NCI-H82 treated with DMSO at 0.1 percent for 48 hours (cell line): ENCODE data around the gene HMGXB4.
"Not testable (repeated sequence)": the region's sequence is repeated elsewhere in the genome, so short reads cannot be mapped to it uniquely, and the experiment has no call there.

Experiments
- DNase-seq: peaks from one replicate; lab custom pipeline; 2025; ENCODE audit not compliant: unreplicated experiment; lab: John Stamatoyannopoulos, UW

The HMGXB4 gene, protein sequence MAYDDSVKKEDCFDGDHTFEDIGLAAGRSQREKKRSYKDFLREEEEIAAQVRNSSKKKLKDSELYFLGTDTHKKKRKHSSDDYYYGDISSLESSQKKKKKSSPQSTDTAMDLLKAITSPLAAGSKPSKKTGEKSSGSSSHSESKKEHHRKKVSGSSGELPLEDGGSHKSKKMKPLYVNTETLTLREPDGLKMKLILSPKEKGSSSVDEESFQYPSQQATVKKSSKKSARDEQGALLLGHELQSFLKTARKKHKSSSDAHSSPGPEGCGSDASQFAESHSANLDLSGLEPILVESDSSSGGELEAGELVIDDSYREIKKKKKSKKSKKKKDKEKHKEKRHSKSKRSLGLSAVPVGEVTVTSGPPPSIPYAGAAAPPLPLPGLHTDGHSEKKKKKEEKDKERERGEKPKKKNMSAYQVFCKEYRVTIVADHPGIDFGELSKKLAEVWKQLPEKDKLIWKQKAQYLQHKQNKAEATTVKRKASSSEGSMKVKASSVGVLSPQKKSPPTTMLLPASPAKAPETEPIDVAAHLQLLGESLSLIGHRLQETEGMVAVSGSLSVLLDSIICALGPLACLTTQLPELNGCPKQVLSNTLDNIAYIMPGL

DNA sequence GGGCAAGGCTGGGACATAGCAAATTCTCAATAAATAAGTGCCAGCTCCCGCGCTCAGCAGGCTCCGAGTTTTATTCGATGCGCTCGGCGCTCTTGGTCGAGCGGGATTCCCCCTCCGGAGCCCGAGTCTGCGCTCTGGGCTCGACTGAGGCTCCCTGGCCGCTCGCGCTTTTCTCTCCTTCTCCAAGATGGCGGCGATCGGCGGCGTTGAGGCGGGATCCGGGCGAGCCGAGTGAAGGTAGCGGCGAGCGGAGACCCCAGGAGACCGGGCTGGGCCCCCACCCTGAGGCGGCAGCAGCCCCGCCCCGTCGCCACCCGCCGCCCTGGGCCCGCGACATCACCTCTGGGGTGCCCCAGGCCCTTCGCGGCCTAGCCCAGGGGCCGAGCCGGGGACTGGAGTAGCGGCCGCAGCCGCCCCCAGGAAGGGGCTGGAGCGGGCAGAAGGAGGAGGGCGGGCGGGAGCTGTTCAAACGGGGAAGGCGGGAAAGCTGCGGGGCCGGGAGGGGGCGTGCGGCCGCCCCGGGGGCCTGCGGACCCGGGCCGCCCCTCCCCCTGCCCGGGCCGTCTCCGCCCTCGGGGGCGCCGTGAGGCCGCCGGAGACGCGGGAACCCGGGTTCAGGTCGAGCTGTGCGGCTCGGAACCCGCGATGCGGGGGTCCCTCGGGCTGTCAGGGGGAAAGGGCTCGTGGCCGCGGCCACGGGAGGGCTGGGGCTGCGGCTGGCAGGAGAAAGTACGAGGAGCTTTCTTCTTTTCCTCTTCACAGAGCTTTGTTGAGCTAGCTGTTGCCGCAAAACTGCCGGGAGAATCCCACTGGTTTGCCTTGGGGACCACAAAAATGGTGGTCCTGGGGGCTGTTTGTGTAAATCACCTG lies at the start of gene HMGXB4:
Gene HMGXB4 (plus strand): TSS at position 173 of the 870 bp plus-strand sequence. CDS start 4,898 bp downstream, outside the sequence.
- peak; percentile 46 for DNase-seq

DNA sequence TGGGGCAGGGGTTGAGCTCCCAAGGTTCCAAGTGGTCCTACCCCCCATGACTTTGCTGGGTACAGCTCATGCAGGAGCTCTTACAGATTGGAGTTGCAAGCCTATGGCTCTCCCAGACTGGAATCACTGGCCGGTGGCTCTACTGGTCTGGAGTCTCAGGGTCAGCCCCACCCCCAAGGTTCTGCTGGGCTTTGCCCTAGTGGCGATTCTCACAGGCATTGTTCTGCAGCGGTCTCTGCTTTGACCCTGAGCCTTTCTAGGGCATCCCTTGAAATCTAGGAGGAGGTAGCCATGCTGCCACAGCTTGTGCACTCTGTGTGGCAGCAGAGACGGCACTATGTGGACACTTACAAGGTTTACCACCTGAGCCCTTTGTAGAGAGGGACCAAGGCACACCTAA lies 49.3 kb upstream of the HMGXB4 start:
- DNase-seq = no peak

DNA sequence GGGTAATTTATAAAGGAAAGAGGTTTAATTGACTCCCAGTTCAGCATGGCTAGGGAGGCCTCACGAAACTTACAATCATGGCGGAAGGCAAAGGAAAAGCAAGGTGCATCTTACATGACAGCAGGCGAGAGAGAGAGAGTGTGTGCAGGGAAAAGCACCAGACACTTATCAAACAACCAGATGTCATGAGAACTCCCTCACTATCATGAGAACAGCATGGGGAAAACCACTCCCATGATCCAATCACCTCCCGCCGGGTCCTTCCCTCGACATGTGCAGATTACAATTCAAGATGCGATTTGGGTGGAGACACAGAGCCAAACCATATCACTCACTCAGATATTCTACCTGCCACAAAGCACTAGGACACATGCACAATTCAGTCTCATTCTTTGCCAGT lies 48.1 kb upstream of the HMGXB4 start:
- DNase-seq = peak; percentile 51

DNA sequence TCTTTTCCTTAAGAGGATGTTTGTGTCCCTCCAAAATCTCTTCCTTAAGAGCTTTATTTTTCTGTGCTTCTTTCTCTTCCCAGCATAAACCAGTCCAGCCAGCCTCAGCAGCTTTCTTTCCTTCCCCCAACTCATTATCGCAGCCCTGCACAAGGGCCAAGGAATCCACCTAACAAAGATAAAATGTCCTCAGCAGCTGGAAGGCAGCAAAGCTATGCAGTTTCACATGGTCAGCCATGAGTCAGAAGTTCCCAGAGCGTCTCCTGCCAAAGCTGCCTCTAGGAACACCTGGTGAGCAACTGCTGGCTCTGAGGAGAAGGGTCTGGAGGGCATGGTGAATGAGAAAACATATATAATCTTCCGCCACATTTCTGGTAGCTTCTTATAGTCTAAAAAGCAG lies 45.3 kb upstream of the HMGXB4 start:
- DNase-seq = no peak

DNA sequence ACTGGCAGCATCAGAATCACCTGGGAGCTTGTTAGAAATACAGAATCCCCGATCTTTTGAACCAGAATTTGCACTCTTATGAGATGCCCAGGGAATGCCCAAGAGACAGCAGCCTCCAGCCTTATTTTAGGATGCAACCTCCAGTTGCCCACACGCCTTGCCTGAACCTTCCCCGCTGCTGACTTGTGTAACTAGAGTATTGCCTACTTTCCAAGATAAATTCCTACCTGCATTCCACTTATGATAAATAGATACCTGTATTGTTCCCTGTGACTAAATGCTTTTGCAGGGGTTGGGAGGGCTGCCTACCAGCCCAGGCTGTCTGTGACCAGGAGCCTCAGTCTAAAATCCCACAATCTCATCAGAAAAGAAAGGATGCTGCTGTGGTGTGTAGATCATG lies 44.3 kb upstream of the HMGXB4 start:
- no peak for DNase-seq

DNA sequence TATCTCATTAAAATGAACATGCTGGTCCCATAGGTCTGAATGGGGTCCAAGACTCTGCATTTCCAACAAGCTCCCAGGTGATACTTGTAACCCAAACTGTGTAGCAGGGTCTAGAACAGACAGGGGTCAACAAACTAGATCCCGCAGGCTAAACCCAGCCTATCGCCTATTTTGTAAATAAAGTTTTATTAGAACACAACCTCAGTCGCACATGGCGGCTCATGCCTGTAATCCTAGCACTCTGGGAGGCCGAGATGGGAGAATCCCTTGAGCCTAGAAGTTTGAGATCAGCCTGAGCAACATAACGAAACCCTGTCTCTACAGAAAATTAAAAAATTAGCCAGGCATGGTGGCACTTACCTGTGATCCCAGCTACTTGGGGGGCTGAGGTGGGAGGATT lies 42.3 kb upstream of the HMGXB4 start:
- no peak for DNase-seq

DNA sequence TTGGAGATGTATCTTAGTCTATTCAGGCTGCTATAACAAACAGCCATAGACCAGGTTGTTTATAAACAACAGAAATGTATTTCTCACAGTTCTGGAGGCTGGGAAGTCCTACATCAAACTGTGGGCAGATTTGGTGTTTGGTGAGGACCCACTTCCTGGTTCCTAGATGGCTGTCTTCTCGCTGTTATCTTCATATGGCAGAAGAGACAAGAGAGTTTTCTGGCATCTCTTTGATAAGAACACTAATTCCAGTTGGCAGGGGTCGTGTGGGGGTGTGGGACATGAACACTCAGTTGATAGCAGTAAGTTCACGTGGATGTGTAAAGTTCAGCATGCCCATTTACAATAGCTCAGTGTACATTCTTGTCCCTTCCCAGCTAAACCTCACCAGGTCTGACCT lies 41.3 kb upstream of the HMGXB4 start:
- no peak for DNase-seq

DNA sequence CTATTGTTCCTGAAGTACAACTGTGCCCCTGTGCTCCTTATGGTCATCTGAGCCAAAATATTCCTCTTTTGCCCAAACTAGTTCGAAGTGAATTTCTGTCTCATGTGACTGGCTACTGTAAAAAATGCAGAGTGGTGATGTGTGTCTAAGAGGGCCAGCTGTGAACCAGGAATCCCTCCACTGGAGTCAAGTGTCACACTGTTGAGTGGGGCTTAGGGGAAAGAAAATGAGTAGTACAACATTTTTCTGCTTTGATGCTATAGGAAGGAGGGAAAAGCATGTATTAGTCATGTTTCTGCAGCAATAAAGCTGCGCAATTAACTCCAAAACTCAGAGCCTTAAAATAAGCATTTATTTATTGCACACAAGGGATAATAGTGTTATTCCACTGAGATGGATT lies 39.8 kb upstream of the HMGXB4 start:
- no peak for DNase-seq

DNA sequence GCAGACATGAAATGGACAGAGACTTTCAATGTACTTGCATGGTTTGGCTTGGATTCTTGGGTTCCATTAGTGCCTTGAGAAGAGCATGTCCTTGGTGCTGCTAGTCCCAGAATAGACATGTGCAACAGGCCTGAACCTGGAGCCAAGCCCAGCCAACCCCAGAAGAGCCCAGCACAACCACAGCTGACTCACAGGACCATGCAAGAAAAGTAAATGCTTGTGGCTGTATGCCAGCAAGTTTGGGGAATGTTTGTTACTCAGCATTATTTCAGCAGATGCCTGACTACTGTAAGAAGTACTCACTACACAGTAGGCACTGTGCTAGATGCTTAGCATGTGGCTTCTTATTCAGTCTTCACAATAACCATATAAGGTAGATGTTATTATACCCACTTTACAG lies 39.2 kb upstream of the HMGXB4 start:
- no peak for DNase-seq

DNA sequence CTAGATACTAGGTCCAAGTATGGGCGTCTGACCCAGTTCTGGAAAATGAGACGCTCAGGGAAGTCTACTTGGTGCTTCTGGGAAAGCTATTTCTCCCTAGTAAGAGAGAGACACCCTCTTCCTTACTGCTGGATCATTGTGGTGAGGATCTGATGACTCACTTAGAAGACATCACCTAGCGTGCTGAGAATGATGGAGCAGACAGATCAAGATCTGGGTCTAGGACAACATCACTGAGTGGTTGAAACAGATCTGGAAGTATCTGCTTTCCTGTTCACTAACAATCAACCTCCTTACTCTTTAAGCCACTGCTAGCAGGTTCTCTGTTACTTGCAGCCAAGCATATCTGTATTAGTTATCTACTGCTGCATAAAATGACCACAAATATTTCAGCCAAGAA lies 38.3 kb upstream of the HMGXB4 start:
- DNase-seq = no peak

DNA sequence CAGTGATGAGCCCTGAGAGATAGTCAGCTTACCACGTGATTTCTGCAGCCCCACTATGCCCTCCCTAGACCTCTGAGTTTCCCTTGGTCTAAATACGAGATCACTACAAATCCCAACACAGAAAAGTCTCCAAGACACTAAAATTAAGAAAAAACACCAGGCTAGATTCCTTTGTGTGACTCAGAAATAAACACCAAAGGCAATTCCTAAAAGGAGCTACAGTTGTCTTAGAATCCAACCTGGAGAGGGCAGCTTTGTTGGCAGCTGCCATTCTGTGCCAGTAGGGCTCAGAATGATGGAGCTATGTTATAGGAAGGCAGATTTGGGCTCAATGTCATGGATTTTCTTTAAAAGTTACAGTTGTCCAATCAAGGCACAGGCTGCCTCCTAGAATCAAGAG lies 37.1 kb upstream of the HMGXB4 start:
- no peak for DNase-seq

DNA sequence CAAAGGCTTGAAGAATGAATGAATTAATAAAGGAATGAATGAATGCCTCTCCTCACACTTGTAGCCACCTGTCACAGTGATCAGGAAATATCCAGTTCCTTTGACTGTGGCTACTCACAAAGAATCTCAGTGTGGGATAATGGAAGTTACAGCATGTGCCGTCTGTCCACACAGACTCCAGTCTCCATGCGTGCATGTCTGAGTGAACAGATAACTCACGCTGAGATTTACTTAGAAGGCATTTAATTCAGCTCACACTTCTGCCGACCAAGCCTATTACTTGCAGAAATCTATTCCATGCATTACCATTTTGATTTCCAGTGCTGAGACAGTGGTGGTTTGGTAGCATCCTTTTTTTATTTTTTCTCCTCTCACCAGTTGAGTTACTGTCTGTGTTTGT lies 32.3 kb upstream of the HMGXB4 start:
- DNase-seq = no peak

DNA sequence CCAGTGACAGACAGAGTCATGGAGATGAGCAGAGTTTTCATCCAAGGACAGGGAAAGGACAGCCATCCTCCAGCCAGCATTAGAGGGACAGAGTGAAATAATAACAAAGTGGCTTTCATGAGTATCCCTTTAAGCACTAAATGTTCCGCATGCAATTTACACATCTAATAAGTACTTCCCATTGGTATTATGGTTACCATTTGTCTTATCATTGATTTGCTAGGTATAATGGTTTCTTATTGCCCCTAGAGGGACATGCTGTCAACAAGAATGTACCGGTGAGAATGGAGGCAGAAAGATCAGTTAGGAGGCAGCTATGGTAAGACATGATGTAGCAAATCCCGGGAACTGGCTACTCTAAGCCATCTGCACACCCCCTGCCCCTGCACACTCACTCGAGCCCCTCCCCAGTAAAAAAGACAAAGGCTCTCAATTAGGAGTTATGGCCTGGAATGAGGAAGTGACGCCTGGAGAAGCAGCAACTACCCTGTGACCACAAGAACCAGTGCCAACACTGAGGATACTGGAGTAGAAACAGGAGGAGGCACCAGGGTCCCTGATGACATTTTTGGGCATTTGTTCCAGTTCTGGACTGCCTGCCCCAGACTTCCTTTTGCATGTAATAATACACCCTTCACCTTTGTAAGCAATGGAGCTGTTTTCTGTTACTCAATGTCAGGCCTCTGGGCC lies 30.2 kb upstream of the HMGXB4 start:
- no peak for DNase-seq

DNA sequence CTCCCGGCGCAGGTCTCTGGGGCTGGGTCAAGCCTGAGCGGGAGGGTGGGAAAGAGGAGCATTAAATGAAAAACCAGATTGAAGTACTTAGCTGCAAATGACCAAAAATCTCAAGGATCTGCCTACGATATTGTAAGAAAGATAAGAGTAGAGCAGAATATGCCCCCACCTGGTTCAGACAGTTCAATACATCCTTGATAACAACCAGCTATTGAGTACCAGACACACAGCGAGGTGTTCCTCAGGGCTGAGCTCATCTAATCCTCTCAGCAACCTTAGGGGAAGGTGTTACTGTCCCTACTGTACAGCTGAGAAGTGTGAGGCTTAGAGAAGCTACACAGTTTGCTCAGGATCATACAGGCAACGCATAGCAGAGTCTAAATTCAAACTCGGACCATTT lies 27.4 kb upstream of the HMGXB4 start:
- peak; percentile 33 for DNase-seq

DNA sequence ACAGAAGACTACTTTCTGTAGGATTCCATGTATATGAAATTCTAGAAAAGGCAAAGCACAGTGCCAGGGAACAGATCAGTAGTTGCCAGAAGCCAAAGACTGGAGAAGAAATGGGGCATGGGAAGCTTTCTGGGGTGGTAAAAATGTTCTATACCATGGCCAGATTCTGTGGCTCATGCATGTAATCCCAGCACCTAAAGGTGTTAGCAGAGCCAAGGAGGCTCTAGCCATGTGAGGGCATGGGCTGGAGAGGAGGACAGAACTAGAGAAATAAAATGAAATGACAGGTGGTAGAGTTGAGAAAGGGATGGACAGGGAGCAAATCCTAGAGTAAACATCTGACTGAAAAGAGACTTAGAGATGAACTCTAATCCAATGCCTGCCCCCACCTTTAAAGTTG lies 26.9 kb upstream of the HMGXB4 start:
- peak; percentile 38 for DNase-seq

DNA sequence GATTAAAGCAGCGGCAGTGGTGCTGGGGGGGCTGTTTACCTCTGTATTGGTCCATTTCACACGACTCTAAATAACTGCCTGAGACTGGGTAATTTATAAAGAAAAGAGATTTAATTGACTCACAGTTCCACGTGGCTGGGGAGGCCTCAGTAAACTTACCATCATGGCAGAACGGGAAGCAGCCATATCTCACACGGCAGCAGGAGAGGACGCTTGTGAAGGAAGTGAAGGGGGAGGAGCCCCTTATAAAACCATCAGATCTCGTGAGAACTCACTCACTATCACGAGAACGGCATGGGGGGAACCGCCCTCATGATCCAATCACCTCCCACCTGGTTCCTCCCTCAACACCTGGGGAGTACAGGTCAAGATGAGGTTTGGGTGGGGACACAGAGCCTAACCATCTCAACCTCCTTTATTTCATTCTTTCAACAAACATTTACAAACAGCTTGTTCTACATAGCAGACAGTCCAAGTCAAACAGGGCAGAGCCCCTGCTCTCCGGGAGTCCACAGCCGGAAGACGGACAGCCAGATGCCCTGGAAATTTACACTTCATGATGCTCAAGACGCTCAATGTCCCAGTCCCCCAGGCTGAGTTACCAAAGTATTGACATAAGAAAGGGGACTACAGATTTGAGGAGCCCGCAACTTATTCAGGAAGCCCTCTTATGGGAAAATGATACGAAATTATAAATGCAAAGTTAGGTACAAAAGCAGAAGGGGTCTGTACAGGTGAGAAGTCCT lies 26.3 kb upstream of the HMGXB4 start:
- no peak for DNase-seq

DNA sequence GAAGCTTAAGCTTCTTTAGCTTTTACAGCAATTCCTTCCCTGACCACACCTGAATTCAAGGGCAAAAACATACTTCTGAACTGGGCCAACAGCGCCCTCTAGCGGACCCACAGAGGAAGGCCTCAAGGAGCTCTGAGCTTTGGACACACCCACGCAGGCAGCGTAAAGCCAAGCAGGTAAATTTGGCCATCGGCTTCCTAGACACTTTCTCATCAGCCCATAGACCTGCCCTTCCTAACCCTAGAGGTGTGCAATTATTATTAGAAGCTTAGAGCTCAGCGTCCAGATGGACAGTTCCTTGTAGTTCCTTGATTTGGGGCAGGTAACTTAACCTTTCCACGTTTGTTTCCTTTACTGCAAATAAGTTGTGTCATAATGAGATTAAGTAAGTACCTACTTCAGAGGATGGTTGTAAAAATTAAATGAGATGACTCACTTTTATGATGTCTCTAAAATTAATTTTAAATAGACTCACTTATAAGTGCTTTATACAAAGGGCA lies 25.7 kb upstream of the HMGXB4 start:
- peak; percentile 81 for DNase-seq

DNA sequence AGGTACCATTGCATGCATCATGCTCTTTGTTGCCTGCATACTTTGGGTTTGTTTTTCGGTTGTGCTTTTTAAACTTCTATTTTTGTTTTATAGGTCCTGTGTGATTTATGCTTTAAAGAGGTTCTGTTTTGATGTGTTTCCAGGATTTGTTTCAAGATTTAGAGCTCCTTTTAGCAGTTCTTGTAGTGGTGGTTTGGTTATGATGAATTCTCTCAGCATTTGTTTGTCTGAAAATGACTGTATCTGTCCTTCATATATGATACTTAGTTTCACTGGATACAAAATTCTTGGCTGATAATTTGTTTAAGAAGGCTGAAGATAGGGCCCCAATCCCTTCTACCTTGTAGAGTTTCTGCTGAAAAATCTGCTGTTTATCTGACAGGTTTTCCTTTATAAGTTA lies 18.5 kb upstream of the HMGXB4 start:
- not testable (repeated sequence) for DNase-seq

DNA sequence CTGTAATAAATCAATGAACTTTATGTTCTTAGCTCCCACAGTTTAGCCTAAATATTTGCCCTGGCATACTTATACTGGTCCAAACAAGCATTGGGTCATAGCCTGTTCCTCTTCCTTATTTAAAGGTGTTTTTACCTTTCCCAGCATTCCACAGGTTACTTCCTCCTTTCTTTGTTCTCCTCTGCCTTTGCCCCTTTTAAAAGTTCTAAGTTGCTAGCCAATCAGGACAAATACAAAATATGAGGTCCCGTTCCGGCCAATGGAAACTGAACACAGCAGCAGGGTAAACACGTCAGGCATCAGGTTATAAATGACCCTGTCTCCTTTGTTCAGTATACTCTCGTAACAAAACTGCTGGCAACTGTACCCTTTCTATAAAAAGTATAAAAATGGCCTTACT lies 12.8 kb upstream of the HMGXB4 start:
- DNase-seq = not testable (repeated sequence)

DNA sequence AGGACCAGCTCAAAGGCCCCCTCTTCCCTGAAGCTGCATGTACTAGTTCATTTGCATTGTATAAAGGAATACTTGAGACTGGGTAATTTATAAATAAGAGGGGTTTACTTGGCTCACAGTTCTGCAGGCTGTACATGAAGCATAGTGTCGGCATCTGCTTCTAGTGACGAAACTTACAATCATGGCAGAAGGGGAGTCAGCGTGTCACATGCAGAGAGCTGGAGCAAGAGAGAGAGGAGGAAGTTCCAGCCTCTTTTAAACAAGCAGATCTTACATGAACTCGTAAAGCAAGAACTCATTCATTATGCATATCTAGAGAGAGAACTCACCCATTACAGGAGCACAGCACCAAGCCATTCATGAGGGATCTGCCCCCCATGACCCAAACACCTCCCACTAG lies 7.1 kb upstream of the HMGXB4 start:
- DNase-seq = no peak
